T-helper 17 cell (primary cell): ENCODE results near the gene TAF11L5. TPM values are rescaled to one million over a fixed set of nuclear protein-coding genes. Genes with fewer than 3 reads are reported as not detected.
"Not testable (repeated sequence)": the region's sequence is repeated elsewhere in the genome, so short reads cannot be mapped to it uniquely, and the experiment has no call there.

Source experiments
- ATAC-seq: fragments of 150-1000 bp; cut with Tn5 transposase; 2 replicates; pipeline ENCODE4 v1.10.0; 2021; ENCODE audit warnings: mild to moderate bottlenecking, moderate library complexity
- DNase-seq, 3 donors: peaks; one replicate each; pipeline versions ENCODE4 v3.0.0 to v3.0.0-alpha.2; 2020 to 2021
- H3K9me3 ChIP-seq: one replicate; pipeline ENCODE4 v1.7.0; 2013; ENCODE audit warnings: low read length, mild to moderate bottlenecking; ENCODE audit not compliant: control insufficient read depth, poor library complexity, severe bottlenecking
- H3K27ac Mint-ChIP-seq: one replicate; pipeline ENCODE4 v1.8.0; 2022; ENCODE audit warnings: mild to moderate bottlenecking, moderate library complexity, mixed read lengths
- H3K27me3 Mint-ChIP-seq: one replicate; pipeline ENCODE4 v1.8.0; 2022; ENCODE audit warnings: mixed read lengths
- H3K36me3 Mint-ChIP-seq: one replicate; pipeline ENCODE4 v1.8.0; 2022; ENCODE audit warnings: low read depth, mixed read lengths
- H3K4me1 Mint-ChIP-seq: one replicate; pipeline ENCODE4 v1.8.0; 2022; ENCODE audit warnings: mild to moderate bottlenecking, mixed read lengths
- H3K4me3 Mint-ChIP-seq: one replicate; pipeline ENCODE4 v1.8.0; 2022; ENCODE audit warnings: mild to moderate bottlenecking, moderate library complexity, mixed read lengths
- total RNA-seq, 4 donors: library from RNA in 2 of 4; stranded (reverse) in 2 of 4; gene quantifications; one replicate each; pipeline ENCODE4 v1.2.3 and lab custom pipeline; 2022 to 2026

The TAF11L5 gene
- total RNA-seq, 2 donors from 2014 or later, result not detected

GRCh38 chr5:17519508-17519907, 5.5 kb upstream of the TAF11L5 start:
- not testable (repeated sequence) for H3K4me3 Mint-ChIP-seq, ATAC-seq, DNase-seq, H3K4me1 Mint-ChIP-seq, H3K9me3 ChIP-seq, H3K27ac Mint-ChIP-seq, H3K36me3 Mint-ChIP-seq, H3K27me3 Mint-ChIP-seq

- H3K27ac Mint-ChIP-seq, H3K27me3 Mint-ChIP-seq: not testable (repeated sequence)
These were observed 3.5 kb upstream of the TAF11L5 start, which contains the start of gene TAF11L4 for GRCh38 chr5:17521501-17521900. Gene TAF11L4 (plus strand): TSS chr5:17521801.

GRCh38 chr5:17526504-17526903, 1.5 kb downstream of the TAF11L5 start:
- not testable (repeated sequence) for H3K27me3 Mint-ChIP-seq, H3K27ac Mint-ChIP-seq, DNase-seq, H3K4me3 Mint-ChIP-seq, H3K4me1 Mint-ChIP-seq, ATAC-seq, H3K9me3 ChIP-seq, H3K36me3 Mint-ChIP-seq

More at GRCh38 chr5:17521501-17521900, 3.5 kb upstream of the TAF11L5 start, which contains the start of gene TAF11L4:
- not testable (repeated sequence) for H3K4me3 Mint-ChIP-seq, H3K36me3 Mint-ChIP-seq, DNase-seq, ATAC-seq, H3K4me1 Mint-ChIP-seq, H3K9me3 ChIP-seq

GRCh38 chr5:17528369-17528768, 3.3 kb downstream of the TAF11L5 start, which contains the start of gene TAF11L6:
Gene TAF11L6 (plus strand): TSS chr5:17528669.
- ATAC-seq, H3K4me3 Mint-ChIP-seq, H3K9me3 ChIP-seq, DNase-seq, H3K4me1 Mint-ChIP-seq, H3K36me3 Mint-ChIP-seq, H3K27me3 Mint-ChIP-seq, H3K27ac Mint-ChIP-seq: not testable (repeated sequence)

Other genes starting within 250 kb of the TAF11L5 start
- not detected for gene TAF11L2, start 27.0 kb upstream of the TAF11L5 start, total RNA-seq
- not detected for gene TAF11L3, start 6.9 kb upstream of the TAF11L5 start, total RNA-seq
- not detected for gene TAF11L4, start 3.4 kb upstream of the TAF11L5 start, total RNA-seq
- not detected for gene TAF11L6, start 3.4 kb downstream of the TAF11L5 start, total RNA-seq
- not detected for gene TAF11L7, start 60.5 kb downstream of the TAF11L5 start, total RNA-seq
- gene TAF11L8, start 65.7 kb downstream of the TAF11L5 start, total RNA-seq, result not detected
- not detected for gene TAF11L9, start 69.2 kb downstream of the TAF11L5 start, total RNA-seq
- not detected for gene TAF11L10, start 72.6 kb downstream of the TAF11L5 start, total RNA-seq
- not detected for gene TAF11L11, start 78.9 kb downstream of the TAF11L5 start, total RNA-seq
- gene TAF11L12, start 85.2 kb downstream of the TAF11L5 start, total RNA-seq, result not detected
- not detected for gene TAF11L13, start 106.9 kb downstream of the TAF11L5 start, total RNA-seq
- gene TAF11L14, start 109.2 kb downstream of the TAF11L5 start, total RNA-seq, result not detected